ENCODE measurements around the gene STT3A.

The STT3A gene

DNA sequence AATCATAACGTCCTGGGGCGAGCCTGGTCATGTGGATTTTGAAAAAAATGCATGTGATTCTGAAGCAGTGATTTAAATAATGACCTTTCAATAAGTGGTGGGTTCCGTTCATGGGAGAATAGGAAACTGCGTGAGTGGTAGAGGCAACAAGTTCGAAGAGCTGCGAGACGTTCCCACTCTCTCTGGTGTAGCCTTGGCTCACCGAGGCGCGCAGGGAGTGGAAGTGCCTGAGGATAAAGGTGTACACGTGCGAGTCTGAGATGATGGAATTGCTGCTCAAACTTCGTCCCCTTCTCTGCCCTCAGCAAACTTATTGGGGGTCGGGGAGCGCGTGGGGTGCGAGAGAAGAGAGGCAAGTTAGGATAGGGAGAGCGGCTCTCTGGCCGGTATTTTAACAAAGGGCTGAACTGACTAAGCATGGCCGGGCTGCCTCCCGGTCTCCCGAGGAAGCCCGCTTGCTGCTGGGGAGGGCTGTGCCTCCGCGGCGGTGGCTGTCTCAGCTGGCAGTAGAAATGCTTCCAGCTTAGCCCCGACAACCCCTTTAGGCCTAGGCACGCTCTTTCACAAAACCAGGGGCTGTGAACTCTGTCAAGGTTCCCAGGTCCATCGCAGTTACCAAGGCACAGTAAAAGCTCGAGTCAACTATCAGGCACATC, 875 bp upstream of the STT3A start:
- DNase-seq = no peak

GRCh38 chr11:125593114-125593820, 615 bp downstream of the STT3A start:
- no peak for DNase-seq

DNA sequence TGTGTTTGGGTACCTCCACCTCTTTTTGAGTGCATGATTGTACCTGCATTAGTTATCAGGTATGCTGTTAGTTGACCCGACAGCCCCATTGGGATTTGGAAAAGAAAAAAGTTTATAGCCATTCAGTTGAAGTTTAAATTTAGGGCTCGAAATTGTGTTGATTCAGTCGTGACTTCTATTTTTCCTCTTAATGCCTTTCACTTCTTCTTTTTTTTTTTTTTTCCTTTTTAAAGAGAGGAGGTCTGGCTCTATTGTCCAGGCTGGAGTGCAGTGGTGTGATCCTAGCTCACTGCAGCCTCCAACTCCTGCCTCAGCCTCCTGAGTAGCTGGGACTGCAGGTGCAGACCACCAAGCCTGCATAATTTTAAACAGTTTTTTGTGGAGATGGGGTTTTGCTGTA, 2.3 kb downstream of the STT3A start:
- DNase-seq = no peak

DNA sequence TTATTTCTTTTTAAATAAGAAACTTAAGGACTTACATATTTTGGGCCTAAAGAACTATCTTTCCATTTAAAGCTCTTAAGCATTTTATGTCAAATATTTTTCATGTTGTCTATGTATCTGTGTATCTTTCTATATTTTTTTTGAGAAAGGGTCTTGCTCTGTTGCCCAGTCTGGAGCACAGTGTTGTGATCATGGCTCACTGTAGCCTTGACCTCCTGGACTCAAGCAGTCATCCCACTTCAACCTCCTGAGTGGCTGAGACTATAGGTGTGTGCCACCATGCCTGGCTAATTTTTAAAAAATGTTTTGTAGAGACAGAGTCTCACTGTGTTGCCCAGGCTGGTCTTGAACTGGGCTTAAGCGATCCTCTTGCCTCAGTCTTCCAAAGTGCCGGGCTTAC, 8.0 kb downstream of the STT3A start:
- no peak for DNase-seq

GRCh38 chr11:125603207-125603606, 10.6 kb downstream of the STT3A start:
- DNase-seq = no peak

- DNase-seq = no peak
These were observed 12.8 kb downstream of the STT3A start for GRCh38 chr11:125605417-125605816.

GRCh38 chr11:125609545-125609944, 16.9 kb downstream of the STT3A start:
- no peak for DNase-seq

DNA sequence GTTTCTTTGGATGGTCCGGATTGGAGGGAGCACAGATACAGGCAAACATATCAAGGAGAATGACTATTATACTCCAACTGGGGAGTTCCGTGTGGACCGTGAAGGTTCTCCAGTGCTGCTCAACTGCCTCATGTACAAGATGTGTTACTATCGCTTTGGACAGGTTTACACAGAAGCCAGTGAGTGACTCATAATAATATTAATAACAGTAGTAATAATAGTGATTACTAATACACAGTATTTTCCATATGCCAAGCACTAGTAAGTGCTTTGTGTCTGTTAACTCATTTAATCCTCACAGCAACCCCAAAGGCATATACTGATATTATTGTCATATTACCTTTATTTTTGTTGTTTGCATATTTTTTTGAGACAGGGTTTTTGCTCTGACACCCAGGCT, 25.7 kb downstream of the STT3A start:
- DNase-seq = no peak

DNA sequence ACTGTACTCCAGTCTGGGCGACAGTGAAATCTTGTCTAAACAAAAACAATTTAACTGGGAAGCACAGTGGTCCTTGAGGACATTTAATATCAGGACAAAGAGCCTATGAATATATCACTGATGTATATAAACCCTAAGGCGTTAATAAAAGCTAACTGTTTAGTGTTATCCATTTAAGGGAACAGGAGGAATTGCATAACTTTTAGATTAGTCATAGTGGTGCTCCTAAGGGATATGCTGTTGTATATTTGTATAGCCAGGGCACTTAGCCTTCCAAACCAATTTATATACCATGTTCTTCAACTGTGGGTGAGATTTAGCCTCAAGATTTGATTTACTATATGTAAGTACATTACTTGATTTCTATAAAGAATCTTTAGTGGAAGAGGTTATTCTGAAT, 29.3 kb downstream of the STT3A start:
- no peak for DNase-seq

DNA sequence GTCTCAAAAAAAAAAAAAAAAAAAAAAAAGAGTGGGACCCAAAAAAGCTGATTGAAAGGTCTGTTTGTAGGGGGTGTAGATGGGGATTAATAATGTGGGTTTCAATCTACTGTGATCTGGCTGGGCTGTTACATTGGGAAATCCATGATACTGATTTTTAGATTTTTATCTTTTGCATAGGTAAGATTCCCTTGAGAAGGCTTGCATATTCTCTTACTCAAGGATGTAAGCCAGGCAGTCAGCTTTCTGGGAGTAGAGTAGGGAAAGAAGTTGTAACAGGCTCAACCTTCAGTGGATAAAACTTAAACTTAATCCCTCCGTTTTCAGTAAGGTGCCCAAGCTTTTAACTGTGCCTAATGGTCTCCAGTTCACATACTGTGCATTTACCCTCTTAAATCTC, 30.4 kb downstream of the STT3A start:
- DNase-seq = no peak

DNA sequence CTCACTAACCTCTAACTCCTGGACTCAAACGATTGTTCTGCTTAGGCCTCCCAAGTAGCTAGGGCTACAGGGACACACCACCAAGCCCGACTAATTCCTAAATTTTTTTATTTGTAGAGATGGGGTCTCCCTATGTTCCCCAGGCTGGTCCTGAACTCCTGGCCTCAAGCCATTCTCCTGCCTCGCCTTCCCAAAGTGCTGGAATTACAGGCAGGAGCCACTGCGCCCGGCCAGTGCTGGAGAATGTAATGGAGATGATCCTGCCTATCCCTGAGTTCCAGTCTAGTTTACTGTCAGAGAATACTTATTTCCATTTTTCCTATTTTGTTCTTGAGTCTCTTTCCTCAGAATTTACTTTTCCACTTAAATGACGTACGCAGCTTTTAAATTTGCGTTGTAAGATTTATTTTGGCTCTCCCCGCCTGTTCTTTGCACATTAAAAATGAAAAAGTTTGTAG, 32.1 kb downstream of the STT3A start, which contains the start of gene CHEK1:
Gene CHEK1, plus strand, starts transcription at position 408 of the 458 bp plus-strand sequence. CDS start 1,606 bp downstream, outside the sequence.
- DNase-seq = no peak

DNA sequence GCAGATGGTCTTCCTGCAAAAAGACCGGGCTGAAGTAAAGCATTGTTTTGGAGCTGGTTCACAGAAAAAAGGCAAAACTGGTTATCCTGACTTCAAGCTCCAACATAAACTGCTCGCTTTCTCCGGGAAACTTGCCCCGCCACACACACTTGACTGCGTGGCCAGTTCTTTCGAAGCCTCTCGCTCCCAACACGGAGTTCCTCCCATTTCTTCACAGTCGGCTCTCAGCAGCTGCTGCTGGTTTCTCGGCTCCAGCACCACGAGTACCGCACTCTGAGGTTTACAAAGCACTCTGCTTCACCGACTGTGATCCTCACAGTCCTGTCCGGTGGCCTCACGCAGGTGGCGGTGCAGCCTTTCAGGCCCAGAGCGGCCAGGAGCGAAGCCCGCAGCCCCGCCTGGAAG, 32.6 kb downstream of the STT3A start:
- no peak for DNase-seq

DNA sequence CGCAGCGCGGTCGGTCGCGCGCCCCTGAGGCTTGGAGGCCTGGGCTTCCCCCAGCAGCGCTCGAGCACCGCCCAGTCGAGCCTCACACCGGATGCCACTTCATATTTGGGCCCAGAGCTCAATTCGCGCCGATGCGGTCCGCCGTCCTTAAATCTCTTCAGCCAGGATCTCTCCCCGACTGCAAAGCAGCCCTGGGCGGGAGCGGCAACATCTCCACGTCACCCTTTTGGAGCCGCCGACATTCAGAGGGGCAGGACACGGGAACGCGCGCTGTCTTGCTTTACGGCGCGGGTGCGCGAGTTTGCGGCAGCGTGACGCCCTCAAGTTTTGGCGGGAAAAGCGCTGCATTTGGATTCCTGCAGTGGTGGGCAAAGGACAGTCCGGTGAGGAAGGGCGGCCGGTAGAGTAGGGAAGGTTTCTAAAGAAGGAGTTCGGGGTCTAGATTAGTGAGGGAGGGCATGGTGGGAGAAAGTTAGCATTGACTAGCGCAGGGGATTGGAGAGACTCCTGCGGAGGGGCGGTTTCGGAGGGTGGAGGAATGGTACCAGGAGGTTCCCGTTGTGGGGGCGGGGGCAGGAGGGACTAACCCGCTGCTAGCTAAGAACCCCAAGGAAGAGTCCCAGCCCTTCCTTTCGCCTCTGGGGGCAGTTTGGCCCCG, 33.1 kb downstream of the STT3A start:
- DNase-seq = peak; percentile 99

DNA sequence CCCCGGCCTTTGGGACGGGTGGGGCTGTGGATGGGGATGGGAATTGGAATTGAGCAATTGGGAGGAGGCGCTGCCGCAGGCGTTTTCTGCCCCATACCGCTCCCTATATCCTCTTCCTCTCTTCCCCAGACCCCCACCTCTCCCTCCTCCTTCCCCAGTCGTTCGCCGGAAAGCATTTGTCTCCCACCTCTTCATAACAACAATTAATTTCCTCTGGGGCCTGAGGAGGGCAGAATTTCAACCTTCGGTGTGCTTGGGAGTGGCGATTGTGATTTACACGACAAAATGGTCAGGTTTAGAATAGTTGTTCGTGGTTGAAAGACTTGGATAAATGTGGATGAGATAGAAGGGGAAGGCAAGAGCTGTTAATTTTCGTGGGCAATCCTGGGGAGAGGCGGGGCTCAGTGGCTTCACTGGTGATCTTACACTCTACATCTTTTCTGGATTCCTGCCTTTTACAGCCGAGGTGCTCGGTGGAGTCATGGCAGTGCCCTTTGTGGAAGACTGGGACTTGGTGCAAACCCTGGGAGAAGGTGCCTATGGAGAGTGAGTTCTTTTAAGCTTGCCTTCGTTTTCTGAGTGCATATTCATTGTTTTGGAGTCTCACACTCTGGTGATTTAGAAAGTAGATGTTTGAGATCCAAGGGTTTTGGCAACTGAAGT, 33.8 kb downstream of the STT3A start:
- DNase-seq = peak; percentile 87

GRCh38 chr11:125627236-125627910, 34.7 kb downstream of the STT3A start:
- no peak for DNase-seq

GRCh38 chr11:125637840-125638239, 45.2 kb downstream of the STT3A start:
- no peak for DNase-seq

DNA sequence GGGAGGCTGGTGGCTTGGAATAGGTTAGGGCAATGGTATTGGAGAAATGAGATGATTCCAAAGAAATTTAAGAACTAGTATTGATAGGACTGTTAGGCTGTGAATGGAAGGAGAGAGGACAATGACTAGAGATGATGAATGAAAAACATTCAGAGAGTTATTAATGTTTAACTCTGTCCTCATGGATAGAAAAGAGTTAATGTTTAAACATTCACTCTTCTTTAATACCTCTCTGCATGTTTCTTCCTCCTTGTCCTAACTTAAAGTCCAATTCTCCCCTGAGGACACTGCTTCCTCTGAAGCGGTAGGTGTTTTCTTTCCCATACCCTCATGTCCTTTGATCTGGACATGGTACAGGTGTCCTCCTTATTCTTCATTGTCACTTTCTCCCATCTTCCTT, 45.7 kb downstream of the STT3A start:
- DNase-seq = no peak

DNA sequence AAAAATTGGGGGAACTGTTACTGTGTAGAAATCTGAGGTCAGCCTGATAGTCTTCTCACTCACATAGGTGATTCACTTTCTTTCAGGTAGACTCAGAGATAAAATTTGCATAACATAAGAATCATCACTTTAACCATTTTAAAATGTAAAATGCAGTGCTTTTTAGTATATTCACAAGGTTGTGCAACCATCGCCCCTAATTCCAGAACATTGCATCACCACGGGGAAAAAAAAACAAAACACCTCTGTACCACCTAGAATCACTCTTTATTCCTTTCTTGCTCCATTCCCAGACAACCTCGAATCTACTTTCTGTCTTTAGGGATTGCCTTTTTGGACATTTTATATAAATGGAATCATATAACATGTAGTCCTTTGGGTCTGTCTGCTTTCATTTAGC, 53.2 kb downstream of the STT3A start:
- no peak for DNase-seq

- no peak for DNase-seq
These were observed 57.0 kb downstream of the STT3A start for GRCh38 chr11:125649465-125650166.

GRCh38 chr11:125662689-125663088, 70.0 kb downstream of the STT3A start:
- DNase-seq = no peak

GRCh38 chr11:125663910-125664309, 71.3 kb downstream of the STT3A start:
- DNase-seq = no peak

DNA sequence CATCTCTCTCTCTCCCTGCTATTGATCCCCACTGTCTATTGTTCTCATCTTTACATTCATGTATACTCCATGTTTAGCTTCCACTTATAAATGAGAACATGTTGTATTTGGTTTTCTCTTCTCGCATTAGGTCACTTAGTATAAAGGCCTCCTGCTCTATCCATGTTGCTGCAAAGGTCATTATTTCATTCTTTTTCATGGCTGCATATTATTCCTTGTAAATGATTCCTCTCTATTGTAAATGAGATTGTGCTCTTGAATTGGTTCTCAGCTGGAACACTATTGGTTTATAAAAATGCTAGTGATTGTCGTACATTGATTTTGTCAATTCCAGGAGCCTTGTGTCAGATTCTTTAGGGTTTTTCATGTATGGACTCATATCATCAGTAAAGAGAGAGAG, 74.5 kb downstream of the STT3A start:
- no peak for DNase-seq
